Activated CD4-positive, alpha-beta memory T cell treated with anti-CD3 and anti-CD28 coated beads, Interleukin-2, amount 10 ng/mL, durations not matched to agents 7 days and 5 days (primary cell): ENCODE measurements around the gene TMEM119. TPM values are rescaled to one million over a fixed set of nuclear protein-coding genes. Genes with fewer than 3 reads are reported as not detected.
"Not testable (repeated sequence)": the region's sequence is repeated elsewhere in the genome, so short reads cannot be mapped to it uniquely, and the experiment has no call there.

Experiments
- CTCF ChIA-PET: fragments of 350-600 bp; sonication (Branson Sonifier 250); formaldehyde crosslinking; loops from one replicate; lab custom pipeline; 2021; ENCODE audit warnings: antibody characterized with exemption, inconsistent platforms; lab: Charles Lee
- POLR2A ChIA-PET: fragments of 350-600 bp; sonication (Branson Sonifier 250); formaldehyde crosslinking; loops from one replicate; lab custom pipeline; 2021; ENCODE audit warnings: antibody characterized with exemption; lab: Charles Lee
- DNase-seq: peaks from one replicate; pipeline ENCODE4 v3.0.0-alpha.2; 2020
- H3K27ac Mint-ChIP-seq: one replicate; pipeline ENCODE4 v1.8.0; 2021; ENCODE audit warnings: mild to moderate bottlenecking, mixed read lengths
- H3K27me3 Mint-ChIP-seq: one replicate; pipeline ENCODE4 v1.8.0; 2021; ENCODE audit warnings: mixed read lengths
- H3K36me3 Mint-ChIP-seq: one replicate; pipeline ENCODE4 v1.8.0; 2021; ENCODE audit warnings: low read depth, mixed read lengths
- H3K4me1 Mint-ChIP-seq: one replicate; pipeline ENCODE4 v1.8.0; 2021; ENCODE audit warnings: mixed read lengths
- H3K4me3 Mint-ChIP-seq: one replicate; pipeline ENCODE4 v1.8.0; 2021; ENCODE audit warnings: mild to moderate bottlenecking, mixed read lengths
- H3K9me3 Mint-ChIP-seq: one replicate; pipeline ENCODE4 v1.8.0; 2021; ENCODE audit warnings: mixed read lengths
- total RNA-seq, 2 experiments: library from RNA; stranded (reverse); gene quantifications; one replicate each; pipeline ENCODE4 v1.2.3, GENCODE V29; 2021

Gene TMEM119
- total RNA-seq, 2 experiments from 2014 or later: 0.80 to 1.0 TPM

DNA sequence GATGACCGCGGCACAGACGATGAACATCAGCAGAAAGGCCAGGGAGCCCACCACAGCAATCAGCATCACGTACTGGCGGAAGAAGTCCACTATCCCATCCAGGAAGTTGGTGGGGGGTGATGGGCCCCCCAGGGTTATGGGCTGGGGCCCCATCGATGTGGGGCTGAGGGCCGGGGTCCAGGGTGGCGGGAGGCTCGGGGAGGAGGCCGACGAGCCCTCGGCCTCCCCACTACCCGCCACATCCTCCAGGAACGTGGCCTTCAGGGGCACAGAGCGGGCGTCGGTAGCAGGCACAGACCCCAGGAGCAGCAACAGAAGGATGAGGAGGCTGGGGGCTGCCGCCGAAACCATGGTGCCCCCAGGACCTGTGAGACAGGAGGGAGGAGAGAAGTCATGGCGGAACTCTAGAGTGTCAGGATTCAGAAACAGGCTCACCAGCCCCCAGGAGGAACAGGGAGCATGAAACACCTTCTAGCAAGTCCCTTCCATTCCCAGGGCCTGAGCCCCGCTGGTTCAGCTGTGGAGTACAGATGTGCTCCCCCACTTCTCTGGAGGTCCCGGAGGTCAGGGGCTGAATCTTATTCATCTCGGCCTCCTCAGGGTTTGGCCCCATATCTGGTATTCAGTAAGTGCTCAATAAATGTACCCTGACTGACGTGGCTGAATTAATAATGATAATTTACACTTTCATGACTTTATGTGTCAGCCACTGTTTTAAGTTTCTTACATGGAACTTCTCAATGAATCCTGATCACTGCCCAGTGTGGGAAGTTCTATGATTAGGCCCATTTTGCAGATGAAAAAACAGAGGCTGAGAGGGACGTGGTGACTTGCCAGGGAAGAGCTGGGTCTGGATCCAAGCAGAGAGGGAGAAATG lies 5.6 kb downstream of the TMEM119 start:
- Mint-ChIP-seq H3K4me1 (no peaks in the 10 kb centered on the region), H3K9me3 (no peaks in the 10 kb centered on the region)
- POLR2A ChIA-PET: no interaction called here

DNA sequence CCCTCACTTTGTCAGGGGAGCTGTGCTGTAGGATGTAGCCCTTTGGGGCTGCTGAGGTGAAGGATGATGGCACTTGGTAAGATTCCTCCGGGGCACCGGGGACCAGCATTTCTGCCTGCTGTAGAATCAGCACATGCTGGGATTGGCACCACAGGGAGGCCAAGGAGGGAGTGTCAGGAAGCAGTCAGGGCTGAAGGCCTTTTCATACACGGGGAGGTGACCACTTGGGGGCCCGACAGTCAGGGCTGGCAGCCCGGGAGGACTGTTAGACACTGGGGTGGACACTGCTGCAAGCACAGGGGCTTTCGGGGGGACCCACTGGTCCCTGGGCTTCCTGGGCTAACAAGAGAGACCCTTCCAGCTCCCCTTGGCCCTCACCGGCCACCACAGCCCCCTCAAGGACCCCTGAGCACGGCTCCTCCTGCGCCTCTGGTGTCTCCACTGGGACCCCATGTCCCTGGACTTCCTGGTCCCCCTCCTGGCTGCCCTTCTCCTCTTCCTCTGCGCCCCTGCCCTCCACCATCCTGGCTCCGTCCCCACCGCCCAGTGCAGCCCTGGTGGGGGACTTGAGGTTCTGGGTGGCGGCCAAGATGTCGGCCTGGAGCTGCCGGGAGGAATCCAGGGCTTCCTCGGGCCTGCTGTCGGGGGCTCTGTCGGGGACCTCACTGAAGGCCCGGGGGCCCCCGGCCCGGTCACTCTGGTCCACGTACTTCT lies 6.5 kb downstream of the TMEM119 start:
- Mint-ChIP-seq H3K27ac (no peak overlapping the region), H3K36me3 (no peaks in the 10 kb centered on the region), H3K4me3 (no peak overlapping the region), H3K4me1 (no peaks in the 10 kb centered on the region), H3K9me3 (no peaks in the 10 kb centered on the region), H3K27me3 (no peaks in the 10 kb centered on the region)
- POLR2A ChIA-PET: no interaction called here
- DNase-seq: no peak
- CTCF ChIA-PET: interaction anchor here (0.5 kb wide), 1 partner anchor 26 kb away, joined by 3 read pairs; no protein-coding TSS in a partner anchor

More for the DNA sequence above, 5.6 kb downstream of the TMEM119 start:
- Mint-ChIP-seq H3K27ac (no peak overlapping the region), H3K36me3 (no peaks in the 10 kb centered on the region), H3K4me3 (no peak overlapping the region), H3K27me3 (no peaks in the 10 kb centered on the region)
- CTCF ChIA-PET: no interaction called here
- DNase-seq: no peak

DNA sequence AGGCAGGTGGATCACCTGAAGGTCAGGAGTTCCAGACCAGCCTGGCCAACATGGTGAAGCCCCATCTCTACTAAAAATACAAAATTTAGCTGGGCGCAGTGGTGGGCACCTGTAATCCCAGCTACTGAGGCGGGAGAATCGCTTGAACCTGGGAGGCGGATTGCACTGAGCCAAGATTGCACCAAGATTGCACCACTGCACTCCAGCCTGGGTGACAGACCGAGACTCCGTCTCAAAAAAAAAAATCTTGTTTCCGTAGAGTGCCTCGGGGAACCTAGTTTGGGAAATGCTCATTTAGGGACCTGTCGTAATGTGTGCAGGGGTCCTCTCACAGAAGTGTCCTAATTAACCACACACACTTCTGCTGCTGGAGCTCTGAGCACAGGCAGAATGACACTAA lies 7.4 kb downstream of the TMEM119 start:
- H3K27me3 Mint-ChIP-seq, H3K9me3 Mint-ChIP-seq, DNase-seq, POLR2A ChIA-PET, H3K4me3 Mint-ChIP-seq, H3K27ac Mint-ChIP-seq, H3K4me1 Mint-ChIP-seq, H3K36me3 Mint-ChIP-seq: not testable (repeated sequence)
- CTCF ChIA-PET: interaction anchor here (0.6 kb wide), 1 partner anchor 359 kb away, joined by 3 read pairs; no protein-coding TSS in a partner anchor

DNA sequence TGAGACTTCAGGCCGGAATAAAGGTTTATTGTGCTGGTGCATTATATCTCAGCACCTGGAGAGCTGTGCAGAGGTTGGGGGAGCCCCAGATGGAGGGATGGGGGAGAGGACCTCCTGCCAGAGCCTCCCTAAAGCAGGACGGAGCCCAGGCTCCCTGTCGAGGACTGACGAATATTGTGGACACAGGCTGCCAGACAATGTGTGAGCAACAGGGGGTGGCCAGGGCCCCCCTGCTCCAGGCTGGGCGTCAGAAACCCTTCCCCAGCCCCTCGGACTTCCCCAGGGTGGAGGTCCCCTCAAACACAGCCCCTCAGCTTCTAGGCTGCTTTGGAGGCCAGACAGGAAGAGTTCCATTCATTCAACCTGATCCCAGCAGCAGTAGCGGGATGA lies 8.0 kb downstream of the TMEM119 start:
- Mint-ChIP-seq H3K27me3 (peaks cover under 1% of the 10 kb centered on the region), H3K36me3 (no peaks in the 10 kb centered on the region), H3K9me3 (no peaks in the 10 kb centered on the region), H3K27ac (no peak overlapping the region), H3K4me3 (no peak overlapping the region), H3K4me1 (no peaks in the 10 kb centered on the region)
- no peak for DNase-seq
- ChIA-PET CTCF (interaction anchor here (0.6 kb wide), 1 partner anchor 360 kb away, joined by 3 read pairs; no protein-coding TSS in a partner anchor), POLR2A (no interaction called here)

DNA sequence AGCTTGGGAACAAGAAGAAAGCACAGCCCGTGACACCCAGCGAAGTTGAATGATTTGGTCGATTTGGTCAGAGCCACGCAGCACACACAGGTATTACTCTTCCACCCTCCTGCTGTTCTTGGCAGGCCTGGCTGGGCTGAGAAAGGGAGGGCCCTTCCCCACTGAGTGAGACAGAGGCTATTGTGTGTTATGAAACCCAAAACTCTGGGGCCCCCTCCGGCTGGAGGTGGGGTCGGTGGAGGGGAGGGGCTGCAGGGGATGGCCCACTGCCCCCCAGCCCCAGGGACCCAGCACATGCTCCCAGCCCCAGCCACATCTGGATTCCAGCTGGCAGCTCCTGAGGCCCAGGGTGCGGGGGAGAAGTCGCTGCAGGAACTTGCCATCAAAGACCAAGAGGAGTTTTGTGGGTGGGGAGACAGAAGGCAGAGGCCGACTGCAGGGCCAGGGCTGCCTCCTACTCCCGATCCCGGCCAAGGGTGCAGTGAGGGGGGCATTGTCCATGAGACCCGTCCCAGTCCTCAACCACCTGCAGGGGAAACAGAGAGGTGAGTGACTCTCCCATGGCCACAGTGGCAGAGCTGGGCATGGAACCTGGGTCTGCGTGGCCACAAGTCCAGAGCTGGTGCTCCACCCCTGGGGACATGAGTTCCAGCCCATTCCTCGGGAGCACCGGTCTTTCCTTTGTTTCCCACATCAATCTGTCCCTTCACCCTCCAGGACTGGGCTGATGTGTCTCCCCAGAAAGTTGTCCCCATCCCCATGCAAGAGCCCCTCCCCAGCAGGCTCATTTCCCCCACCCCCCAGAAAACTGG lies 8.7 kb downstream of the TMEM119 start:
- Mint-ChIP-seq H3K9me3 (no peaks in the 10 kb centered on the region), H3K27ac (no peak overlapping the region), H3K36me3 (no peaks in the 10 kb centered on the region), H3K27me3 (peaks cover 5% of the 10 kb centered on the region), H3K4me3 (no peak overlapping the region), H3K4me1 (no peaks in the 10 kb centered on the region)
- CTCF ChIA-PET: no interaction called here
- POLR2A ChIA-PET: no interaction called here
- DNase-seq: no peak

DNA sequence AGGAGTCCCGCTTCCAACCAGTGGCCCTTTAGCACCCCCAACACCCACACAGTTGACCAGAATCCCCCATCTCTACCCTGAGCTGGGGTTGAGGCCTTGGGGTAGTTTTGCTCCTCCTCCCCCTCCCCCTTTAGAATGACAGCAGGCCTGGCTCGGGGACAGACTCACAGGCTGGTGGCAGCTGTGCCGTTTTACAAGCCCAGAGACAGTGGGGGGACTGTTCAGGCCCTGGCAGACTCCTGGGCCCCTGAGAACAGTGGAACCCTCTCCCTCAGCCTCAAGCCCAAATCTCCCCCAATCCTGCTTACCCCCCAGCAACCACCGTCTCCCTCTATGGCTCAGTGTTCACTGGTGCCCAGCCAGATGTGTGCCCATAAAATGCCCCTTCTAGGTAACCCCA lies 10.1 kb downstream of the TMEM119 start:
- H3K27me3 Mint-ChIP-seq: peaks cover 5% of the 10 kb centered on the region
- H3K27ac Mint-ChIP-seq: no peak overlapping the region
- no peaks in the 10 kb centered on the region for H3K36me3 Mint-ChIP-seq
- no peaks in the 10 kb centered on the region for H3K9me3 Mint-ChIP-seq
- H3K4me1 Mint-ChIP-seq: no peaks in the 10 kb centered on the region
- no peak for DNase-seq
- CTCF ChIA-PET: no interaction called here
- POLR2A ChIA-PET: no interaction called here
- no peak overlapping the region for H3K4me3 Mint-ChIP-seq

DNA sequence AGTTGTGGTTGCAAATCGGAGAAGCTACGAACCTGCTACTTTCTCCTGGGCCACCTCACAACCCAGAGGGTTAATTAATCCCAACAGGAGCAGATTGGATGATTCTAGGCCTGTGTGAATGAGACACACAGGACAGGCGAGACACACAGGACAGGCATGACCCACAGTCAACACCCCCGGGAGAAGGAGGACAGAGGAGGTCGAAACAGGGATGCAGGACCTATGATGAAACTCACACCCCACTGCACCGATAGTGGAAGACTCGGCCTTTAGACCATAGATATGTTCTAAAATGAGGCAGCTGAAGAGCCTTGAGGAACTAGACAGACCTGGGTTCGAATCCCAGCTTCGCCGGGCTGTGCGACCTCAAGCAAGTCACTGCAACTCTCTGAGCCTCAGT lies 11.6 kb downstream of the TMEM119 start:
- Mint-ChIP-seq H3K27me3 (peaks cover 5% of the 10 kb centered on the region), H3K36me3 (no peaks in the 10 kb centered on the region), H3K4me3 (no peak overlapping the region), H3K4me1 (no peaks in the 10 kb centered on the region), H3K27ac (no peak overlapping the region), H3K9me3 (no peaks in the 10 kb centered on the region)
- POLR2A ChIA-PET: no interaction called here
- DNase-seq: no peak
- CTCF ChIA-PET: interaction anchor here (1.2 kb wide), 1 partner anchor 32 kb away, joined by 4 read pairs; no protein-coding TSS in a partner anchor

DNA sequence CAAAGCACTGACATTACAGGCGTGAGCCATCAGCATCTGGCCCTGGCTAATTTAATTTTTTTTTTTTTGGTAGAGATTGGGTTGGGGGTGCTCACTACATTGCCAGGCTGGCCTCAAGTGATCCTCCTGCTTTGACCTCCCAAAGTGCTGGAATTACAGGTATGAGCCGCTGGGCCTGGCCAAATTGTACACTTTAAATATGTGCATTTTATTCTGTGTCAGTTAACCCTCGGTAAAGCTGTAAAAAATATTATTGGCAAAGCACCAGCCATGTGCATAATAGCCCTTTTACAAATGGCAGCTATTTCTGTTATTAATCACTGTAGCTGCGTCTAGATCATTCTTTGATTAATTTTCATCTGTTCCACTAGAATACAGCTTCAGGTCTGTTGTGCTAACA lies 12.0 kb downstream of the TMEM119 start:
- Mint-ChIP-seq H3K4me3 (no peak overlapping the region), H3K9me3 (no peaks in the 10 kb centered on the region), H3K4me1 (no peaks in the 10 kb centered on the region), H3K27me3 (peaks cover 5% of the 10 kb centered on the region), H3K27ac (no peak overlapping the region), H3K36me3 (no peaks in the 10 kb centered on the region)
- DNase-seq: no peak
- ChIA-PET CTCF (interaction anchor here (1.2 kb wide), 1 partner anchor 32 kb away, joined by 4 read pairs; no protein-coding TSS in a partner anchor), POLR2A (no interaction called here)

DNA sequence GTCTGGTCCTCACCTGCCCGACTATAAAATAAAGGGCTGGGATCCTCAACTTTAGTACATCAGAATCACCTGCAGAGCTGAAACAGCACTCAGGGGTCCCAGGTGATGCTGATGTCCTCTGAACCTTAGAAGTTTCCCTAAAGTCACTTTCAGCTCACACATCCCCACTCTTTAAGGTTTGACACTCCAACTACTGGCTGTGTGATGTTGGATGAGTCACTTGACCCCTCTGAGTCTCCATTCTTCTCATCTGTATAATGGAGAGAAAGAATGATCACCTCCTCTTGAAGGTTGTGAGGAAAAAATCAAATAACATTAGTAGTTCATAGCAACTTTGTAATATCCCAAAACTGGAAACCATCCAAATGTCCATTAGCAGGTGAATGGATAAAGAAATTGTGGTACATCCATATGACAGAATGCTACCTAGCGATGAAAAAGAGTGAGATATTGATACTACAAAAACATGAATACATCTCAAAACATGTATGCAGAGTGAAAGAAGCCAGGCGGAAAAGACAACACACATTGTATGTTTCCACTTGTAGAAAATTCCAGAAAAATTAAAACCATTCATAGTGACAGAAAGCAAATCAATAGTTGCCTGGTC lies 13.3 kb downstream of the TMEM119 start:
- Mint-ChIP-seq H3K36me3 (no peaks in the 10 kb centered on the region), H3K27me3 (peaks cover 5% of the 10 kb centered on the region), H3K4me3 (no peak overlapping the region), H3K27ac (no peak overlapping the region), H3K4me1 (no peaks in the 10 kb centered on the region), H3K9me3 (no peaks in the 10 kb centered on the region)
- ChIA-PET CTCF (interaction anchor here (1.0 kb wide), 1 partner anchor 33 kb away, joined by 5 read pairs; no protein-coding TSS in a partner anchor), POLR2A (no interaction called here)
- no peak for DNase-seq

DNA sequence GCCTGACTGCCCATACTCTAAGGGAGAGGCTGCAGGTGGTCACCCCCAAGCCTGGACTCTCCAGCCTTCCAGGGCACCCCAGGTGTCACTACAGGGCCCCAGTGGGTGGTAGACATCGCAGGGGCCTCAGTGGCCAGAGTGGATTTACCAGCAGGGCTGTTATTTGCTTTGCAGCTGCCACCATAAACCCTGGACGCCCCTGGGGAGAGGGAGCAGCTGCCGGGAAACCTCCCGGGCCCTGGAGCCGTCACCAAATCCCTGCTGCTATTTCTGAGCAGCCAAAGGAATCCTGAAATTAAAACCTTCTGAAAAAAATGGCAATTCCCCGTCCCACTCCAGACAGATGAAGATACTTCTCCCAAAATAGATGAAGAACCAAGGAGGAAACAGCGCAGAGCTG lies 13.9 kb downstream of the TMEM119 start:
- POLR2A ChIA-PET: no interaction called here
- DNase-seq: no peak

DNA sequence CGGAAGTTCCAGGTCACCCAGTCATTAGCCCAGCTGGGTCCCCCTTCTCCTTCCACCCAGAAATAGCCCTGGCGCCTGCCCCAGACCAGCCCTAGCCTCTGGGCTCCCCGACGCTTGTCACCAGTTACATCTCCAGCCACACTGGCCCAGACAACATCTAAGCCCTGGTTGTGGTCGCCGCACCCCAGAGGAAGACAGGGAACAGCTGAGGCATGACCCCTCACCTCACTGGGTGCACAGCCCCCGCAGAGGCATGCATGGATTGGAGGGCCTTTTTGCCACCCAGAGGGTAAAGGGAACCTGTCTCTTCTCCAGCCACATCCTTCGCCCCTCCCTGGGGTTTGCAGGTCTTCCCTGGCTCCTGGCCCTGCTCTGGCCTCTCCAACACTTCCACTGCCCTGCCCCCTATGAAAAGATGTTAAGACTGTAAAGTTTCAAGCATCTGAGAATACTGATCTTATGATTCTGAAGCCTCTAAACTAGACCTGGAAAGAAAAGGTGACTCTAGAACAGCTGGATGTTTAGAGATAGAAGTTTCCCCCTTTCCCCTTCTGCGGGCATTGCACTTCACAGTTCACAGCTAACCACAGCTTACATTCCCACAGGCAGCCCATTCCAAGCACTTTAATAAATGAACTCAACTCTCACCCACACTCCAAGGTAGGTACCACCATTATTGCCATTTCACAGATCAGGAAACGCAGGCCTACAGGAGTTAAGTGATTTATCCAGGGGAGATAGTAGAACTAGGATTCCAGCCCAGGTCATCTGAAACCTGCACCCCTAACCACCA lies 14.7 kb downstream of the TMEM119 start:
- Mint-ChIP-seq H3K36me3 (no peaks in the 10 kb centered on the region), H3K9me3 (peaks cover 6% of the 10 kb centered on the region), H3K4me3 (no peak overlapping the region), H3K4me1 (peaks cover 6% of the 10 kb centered on the region), H3K27me3 (peaks cover 5% of the 10 kb centered on the region), H3K27ac (no peak overlapping the region)
- POLR2A ChIA-PET: no interaction called here
- CTCF ChIA-PET: interaction anchor here (0.6 to 1.9 kb wide), 3 partner anchors 34 to 219 kb away, joined by 4 to 6 read pairs (median 5); no protein-coding TSS in a partner anchor
- no peak for DNase-seq

More for the DNA sequence above, 13.9 kb downstream of the TMEM119 start:
- CTCF ChIA-PET: interaction anchor here (1.0 kb wide), 1 partner anchor 34 kb away, joined by 5 read pairs; no protein-coding TSS in a partner anchor
- Mint-ChIP-seq H3K4me3 (no peak overlapping the region), H3K9me3 (peaks cover 2% of the 10 kb centered on the region), H3K27ac (no peak overlapping the region), H3K27me3 (peaks cover 5% of the 10 kb centered on the region), H3K4me1 (peaks cover 1% of the 10 kb centered on the region), H3K36me3 (no peaks in the 10 kb centered on the region)
